GM19043 (cell line): ENCODE measurements around the gene UPF3A.

Experiments used
- ATAC-seq: cut with Tn5 transposase; IDR thresholded peaks from one replicate; pipeline ENCODE4 v1.9.1; 2021; ENCODE audit warnings: low read depth; ENCODE audit not compliant: unreplicated experiment

UPF3A gene

DNA sequence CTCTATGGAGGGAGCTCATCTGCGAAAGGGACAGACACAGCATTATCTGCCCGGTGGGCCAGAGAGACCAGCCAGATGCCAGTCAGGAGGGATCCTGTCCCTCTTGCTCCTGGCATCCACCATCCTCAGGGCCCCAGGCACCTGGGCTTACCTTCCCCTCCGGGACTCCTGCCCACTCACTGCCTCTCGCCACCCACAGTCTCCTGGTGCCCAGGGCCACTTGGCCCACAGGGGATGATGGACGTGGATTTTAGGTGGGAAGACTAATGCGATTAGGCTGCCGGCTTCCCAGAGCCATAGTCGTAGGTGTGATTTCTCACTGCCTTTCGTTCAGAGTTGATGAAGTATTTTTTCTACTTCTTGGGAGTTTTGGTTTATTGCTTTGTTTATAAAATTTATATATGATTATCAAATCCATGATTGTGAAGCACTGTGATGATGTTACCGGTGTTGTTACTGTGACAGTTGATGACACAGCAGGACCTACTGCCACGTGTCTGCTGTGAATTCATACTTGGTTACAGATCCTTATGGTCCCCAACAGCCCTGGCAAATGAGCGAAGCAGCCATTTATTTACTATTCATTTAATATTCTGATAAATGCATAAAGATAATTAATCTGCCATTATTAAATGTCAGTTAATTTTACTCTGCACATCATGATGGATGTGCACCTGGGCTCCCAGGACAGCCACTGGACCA is 18.4 kb downstream of the UPF3A start:
- no peak for ATAC-seq

GRCh38 chr13:114303700-114304327 is 22.4 kb downstream of the UPF3A start:
- no peak for ATAC-seq

- ATAC-seq: no peak
These were observed 23.1 kb downstream of the UPF3A start for GRCh38 chr13:114304346-114305034.

DNA sequence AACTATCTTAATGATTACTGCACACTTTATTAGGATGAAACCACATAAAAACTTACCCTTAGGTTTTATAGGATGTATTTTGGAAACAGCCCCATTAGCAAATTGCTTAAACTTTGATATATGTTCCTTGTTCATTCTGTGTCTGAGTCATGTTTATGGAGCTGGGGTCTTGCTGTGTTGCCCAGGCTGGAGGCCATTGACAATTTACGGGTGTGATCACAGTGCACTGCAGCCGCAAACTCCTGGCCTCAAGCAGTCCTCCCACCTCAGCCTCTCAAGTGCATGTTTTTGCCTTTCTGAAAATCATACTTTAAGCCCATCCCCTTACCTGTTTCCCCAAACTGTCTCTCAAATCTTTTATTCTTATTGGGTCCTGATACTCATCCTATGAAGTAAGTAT is 27.7 kb downstream of the UPF3A start:
- no peak for ATAC-seq

- no peak for ATAC-seq
These were observed 28.5 kb downstream of the UPF3A start for GRCh38 chr13:114309806-114310410.

DNA sequence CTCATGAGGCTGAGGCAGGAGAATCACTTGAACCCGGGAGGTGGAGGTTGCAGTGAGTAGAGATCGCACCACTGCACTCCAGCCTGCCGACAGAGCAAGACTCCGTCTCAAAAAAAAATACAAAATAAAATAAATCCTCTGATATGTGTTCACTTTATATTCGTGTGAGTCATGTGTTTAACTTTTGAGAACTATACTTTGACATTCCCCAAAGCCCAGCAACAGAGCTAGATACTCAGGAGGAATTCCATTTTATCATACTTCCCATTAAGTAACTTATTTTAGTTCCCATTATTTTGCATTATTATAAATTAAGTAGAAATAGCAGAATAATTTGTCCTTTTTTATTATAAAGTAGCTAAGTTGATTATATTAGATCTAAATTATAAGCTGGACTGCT is 29.6 kb downstream of the UPF3A start:
- ATAC-seq: no peak

DNA sequence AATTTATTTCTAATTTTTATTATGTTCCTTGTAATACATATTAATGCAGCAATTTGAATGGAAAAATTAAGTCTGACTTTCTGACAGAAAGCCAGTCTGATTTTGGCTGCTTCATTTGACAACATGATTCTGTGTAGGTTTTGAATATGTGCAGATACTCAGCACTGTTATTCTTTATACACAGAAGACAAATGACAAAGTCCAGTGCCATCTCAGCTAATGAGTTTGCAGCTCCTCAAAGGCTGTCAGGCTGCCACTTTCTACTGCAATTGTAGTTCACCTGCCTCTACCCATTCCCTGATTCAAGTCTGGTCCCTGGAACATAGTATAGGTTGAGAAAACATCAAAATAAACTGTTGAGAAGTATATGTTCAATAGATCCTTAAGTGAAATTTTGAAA is 30.0 kb downstream of the UPF3A start:
- no peak for ATAC-seq

- ATAC-seq: no peak
These were observed 30.5 kb downstream of the UPF3A start for GRCh38 chr13:114311908-114312307.

DNA sequence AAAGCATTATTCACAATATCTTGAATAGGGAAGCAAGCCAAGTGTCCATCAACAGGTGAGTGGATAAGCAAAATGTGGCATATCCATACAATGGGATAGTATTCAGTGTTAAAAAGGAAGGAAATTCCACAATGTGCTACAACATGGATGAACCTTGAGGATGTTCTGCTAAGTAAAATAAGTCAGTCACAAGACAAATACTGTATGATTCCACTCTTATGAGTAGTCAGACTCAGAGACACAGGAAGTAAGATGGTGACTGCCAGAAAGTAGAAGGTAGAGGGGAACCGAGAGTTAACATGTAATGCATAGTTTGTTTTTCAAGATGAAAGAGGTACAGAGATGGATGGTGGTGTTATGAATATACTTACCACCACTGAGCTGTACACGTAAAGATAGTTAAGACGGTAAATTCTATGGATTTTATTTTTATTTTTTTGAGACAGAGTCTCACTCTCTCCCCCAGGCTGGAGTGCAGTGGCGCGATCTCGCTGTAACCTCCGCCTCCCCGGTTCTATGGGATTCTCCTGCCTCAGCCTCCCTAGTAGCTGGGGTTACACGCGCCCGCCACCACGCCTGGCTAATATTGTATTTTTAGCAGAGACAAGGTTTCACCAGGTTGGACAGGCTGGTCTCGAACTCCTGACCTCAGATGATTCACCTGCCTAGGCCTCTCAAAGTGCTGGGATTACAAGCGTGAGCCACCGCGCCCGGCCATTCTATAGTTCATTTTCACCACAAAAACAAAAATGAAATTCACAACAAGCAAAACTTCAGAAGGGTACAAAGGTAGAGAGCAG is 31.9 kb downstream of the UPF3A start:
- ATAC-seq: no peak

DNA sequence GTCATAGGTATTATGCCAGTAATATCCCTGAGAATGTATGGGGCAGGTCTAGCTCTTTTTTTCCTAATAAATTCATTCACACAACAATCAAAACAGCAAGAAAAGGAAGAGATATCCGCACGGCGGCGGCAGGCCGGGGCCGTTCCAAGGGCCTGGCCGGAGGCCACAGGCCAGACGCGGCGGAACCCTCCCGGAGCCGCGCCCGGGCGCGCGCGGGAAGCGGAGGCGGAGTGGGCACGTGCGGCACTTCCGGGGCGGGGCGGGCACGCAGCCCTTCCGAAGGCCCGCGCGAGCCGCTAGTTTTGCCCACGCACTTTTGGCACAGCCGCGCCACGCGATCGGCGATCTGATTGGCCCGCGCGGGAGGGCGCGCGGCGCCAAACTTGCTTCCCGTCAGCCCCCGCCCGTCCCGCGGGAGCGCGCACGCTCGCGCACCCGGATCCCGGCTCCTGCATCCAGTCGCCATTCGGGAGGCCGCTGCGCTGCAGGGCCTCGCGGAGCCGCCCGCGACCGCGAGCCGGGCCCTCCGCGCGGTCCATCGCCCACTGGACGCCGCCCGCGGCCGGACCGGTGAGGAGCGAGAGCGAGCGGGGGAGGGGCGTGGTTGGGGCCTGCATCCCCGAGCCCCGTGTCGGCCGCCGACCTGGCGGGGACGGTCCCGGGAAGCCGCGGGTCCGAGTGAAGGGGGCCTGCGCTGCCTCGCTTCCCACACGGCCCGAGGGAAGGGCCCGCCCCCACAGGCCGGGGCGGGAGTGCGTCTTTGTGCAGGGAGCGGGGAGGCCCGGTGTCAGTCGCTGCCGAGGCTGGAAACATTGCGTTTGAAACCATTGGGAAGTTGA is 32.9 kb downstream of the UPF3A start, which contains the start of gene CHAMP1:
Gene CHAMP1 (plus strand): TSS at position 430 of the 839 bp plus-strand sequence. CDS start 9,340 bp downstream, outside the sequence.
- peak; percentile 75 for ATAC-seq

- ATAC-seq: no peak
These were observed 33.8 kb downstream of the UPF3A start for GRCh38 chr13:114315074-114315785.

DNA sequence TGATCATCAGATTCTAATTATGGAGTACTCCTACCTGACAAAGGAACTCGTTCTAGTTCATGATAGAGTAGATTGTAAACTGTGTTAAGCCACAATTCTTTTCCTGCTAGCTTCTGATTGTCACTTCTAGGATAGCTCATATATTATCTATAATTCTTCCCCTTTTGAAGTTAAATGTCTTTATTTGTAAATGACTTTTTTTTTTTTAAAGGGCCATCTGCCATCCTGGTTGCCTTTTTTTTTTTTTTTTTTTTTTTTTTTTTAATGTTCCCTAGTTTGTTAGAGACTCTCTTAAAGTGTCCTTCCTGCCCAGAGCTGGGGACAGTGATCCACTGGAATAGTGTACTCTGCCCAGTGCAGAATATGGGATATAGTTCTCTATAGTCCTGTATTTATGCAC is 37.2 kb downstream of the UPF3A start:
- ATAC-seq: no peak

DNA sequence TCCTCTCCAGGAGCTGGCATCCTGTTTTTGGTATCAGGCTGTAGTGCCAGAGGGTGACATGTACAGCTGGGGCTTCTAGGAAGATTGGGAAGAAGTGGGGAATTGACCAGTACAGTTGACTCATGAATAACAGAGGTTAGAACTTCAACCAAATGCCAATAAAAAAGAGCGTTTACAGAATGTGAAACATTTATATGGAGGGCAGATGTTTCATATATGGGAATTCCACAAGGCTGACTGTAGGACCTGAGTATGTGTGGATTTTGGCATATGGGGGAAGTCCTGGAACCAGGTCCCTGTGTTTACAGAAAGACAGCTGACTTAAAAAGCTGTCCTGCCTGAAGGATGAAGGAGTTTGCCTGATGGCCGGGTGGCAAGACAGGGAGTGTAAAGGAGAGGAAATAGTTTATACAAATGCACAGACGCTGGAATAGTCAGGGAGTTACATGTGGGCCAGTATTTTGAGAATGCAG is 38.1 kb downstream of the UPF3A start:
- no peak for ATAC-seq

DNA sequence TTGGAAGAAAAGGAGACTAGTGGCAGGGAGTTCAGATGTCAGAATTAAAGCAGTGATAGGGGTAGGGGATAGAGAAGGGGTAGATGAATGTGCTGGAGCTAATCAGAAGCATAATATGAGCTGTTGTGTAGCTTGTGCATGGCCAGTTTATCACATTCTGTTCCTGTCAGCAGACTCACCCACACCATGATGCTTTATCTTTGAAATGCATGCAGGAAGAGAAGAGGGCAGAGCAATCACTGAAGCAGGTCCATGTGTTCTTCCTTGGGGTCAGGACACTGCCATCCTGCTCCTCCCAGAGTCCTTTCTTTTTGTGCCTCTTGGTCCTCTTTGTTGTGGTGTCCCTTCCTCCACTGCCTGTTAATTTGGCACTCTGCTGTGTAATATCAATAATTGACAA is 38.7 kb downstream of the UPF3A start:
- ATAC-seq: no peak

GRCh38 chr13:114321256-114321655 is 39.9 kb downstream of the UPF3A start:
- ATAC-seq: no peak

DNA sequence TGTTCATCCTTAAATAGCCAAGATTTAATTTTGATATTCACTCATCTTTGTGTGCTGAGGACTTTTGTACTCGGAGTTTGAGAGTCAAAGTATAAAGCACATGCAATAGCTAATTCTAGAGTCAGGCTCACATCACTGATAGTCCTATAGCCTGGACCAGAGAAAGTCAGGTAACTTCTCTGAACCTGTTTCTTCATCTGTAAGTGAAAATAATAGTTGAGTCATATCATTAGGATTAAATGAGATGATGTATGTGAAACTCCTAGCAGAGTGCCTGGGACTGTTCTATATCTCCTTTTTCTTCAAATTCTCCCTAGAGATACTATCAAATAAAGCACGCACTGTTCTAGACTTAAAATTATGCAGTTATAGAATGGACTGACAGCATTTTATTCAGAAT is 41.9 kb downstream of the UPF3A start:
- no peak for ATAC-seq

DNA sequence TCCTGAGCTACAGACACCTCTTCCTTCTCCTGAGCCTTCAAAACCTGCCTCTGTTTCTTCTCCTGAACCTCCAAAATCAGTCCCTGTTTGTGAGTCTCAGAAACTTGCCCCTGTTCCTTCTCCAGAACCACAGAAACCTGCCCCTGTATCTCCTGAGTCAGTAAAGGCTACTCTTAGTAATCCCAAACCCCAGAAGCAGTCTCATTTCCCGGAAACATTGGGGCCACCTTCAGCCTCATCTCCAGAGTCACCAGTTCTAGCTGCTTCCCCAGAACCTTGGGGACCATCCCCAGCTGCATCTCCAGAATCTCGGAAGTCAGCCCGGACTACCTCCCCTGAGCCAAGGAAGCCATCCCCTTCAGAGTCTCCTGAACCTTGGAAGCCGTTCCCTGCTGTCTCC is 42.9 kb downstream of the UPF3A start:
- no peak for ATAC-seq

- no peak for ATAC-seq
These were observed 44.3 kb downstream of the UPF3A start for GRCh38 chr13:114325729-114326128.

DNA sequence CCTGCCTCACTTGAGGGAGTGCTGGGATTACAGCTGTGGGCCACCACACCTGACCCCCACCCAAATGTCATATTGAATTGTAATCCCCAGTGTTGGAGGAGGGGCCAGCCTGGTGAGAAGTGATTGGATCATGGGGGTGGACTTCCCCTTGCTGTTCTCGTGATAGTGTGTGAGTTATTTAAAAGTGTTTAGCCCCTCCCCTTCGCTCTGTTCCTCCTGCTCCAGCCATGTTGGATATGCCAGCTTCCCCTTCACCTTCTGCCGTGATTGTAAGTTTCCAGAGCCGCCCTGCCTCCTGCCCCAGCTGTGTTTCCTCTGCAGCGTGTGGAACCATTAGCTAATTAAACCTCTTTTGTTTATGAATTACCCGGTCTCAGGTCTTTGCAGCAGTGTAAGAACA is 46.6 kb downstream of the UPF3A start:
- ATAC-seq: no peak
